ENCODE data around the gene RFX3.

The RFX3 gene

GRCh38 chr9:3181049-3181953 is 344.5 kb downstream of the RFX3 start:
- no peak overlapping the region for H3K4me3 ChIP-seq (ENCODE audit: insufficient read depth, low read length, poor library complexity, severe bottlenecking)
- no peak overlapping the region for H3K9ac ChIP-seq (ENCODE audit: low read length)
- H3K27me3 ChIP-seq (ENCODE audit: low read length), result no peaks in the 10 kb centered on the region

DNA sequence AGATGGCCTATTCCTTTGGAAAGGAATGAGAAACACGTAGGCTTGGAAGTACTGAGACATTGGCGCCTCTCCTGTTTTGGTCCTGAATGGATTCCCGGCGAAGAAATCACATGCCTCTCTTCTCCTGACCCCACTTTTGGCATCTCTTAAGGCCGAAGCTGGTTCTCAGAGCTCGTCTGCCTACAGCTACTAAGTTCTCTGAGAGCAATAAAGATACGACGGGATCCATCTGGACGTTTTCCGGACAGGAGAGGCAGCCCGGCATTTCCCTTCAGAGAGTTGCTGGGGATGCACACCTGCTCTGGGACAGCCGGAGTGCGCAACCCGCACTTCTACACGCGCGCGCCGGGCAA is 345.1 kb downstream of the RFX3 start:
- no peak for TF ChIP-seq EZH2phosphoT487 (conservative IDR thresholded peaks at IDR 0.05; ENCODE audit: low read length)
- TF ChIP-seq, protein P1, sequence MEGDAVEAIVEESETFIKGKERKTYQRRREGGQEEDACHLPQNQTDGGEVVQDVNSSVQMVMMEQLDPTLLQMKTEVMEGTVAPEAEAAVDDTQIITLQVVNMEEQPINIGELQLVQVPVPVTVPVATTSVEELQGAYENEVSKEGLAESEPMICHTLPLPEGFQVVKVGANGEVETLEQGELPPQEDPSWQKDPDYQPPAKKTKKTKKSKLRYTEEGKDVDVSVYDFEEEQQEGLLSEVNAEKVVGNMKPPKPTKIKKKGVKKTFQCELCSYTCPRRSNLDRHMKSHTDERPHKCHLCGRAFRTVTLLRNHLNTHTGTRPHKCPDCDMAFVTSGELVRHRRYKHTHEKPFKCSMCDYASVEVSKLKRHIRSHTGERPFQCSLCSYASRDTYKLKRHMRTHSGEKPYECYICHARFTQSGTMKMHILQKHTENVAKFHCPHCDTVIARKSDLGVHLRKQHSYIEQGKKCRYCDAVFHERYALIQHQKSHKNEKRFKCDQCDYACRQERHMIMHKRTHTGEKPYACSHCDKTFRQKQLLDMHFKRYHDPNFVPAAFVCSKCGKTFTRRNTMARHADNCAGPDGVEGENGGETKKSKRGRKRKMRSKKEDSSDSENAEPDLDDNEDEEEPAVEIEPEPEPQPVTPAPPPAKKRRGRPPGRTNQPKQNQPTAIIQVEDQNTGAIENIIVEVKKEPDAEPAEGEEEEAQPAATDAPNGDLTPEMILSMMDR (IDR thresholded peaks at IDR 0.05; ENCODE audit: insufficient read depth, low read length, poor library complexity, severe bottlenecking), result no peak
- no peaks in the 10 kb centered on the region for H3K9me2 ChIP-seq (replicated peaks; ENCODE audit: insufficient read depth, low read length)
- no peaks in the 10 kb centered on the region for H3K36me3 ChIP-seq (ENCODE audit: low read length)
- H3F3A ChIP-seq (ENCODE audit: insufficient read depth), result no peaks in the 10 kb centered on the region
- no peak overlapping the region for H3K9ac ChIP-seq (ENCODE audit: low read length)
- no peaks in the 10 kb centered on the region for H3K9me3 ChIP-seq (ENCODE audit: insufficient read depth, low read length)
- H3K27me3 ChIP-seq (ENCODE audit: low read length), result no peaks in the 10 kb centered on the region
- no peak overlapping the region for H3K27ac ChIP-seq (ENCODE audit: low read depth, low read length)
- H4K20me1 ChIP-seq (ENCODE audit: low read depth, low read length), result no peaks in the 10 kb centered on the region
- no peak overlapping the region for H3K4me2 ChIP-seq (ENCODE audit: low read depth, low read length, poor library complexity, severe bottlenecking)
- no peak overlapping the region for H3K4me3 ChIP-seq (ENCODE audit: insufficient read depth, low read length, poor library complexity, severe bottlenecking)
- H2AFZ ChIP-seq (ENCODE audit: low read depth, low read length, severe bottlenecking), result no peak overlapping the region
- H3K79me2 ChIP-seq (ENCODE audit: insufficient read depth, low read length), result no peaks in the 10 kb centered on the region

More at GRCh38 chr9:3181049-3181953, 344.5 kb downstream of the RFX3 start:
- Histone ChIP-seq H2AFZ (ENCODE audit: low read depth, low read length, severe bottlenecking) (no peak overlapping the region), H3K79me2 (ENCODE audit: insufficient read depth, low read length) (no peaks in the 10 kb centered on the region), H4K20me1 (ENCODE audit: low read depth, low read length) (no peaks in the 10 kb centered on the region), H3K27ac (ENCODE audit: low read depth, low read length) (no peak overlapping the region), H3F3A (ENCODE audit: insufficient read depth) (no peaks in the 10 kb centered on the region), H3K9me3 (ENCODE audit: insufficient read depth, low read length) (no peaks in the 10 kb centered on the region), H3K4me2 (ENCODE audit: low read depth, low read length, poor library complexity, severe bottlenecking) (no peak overlapping the region), H3K9me2 (replicated peaks; ENCODE audit: insufficient read depth, low read length) (no peaks in the 10 kb centered on the region), H3K36me3 (ENCODE audit: low read length) (no peaks in the 10 kb centered on the region)
- no peak for TF ChIP-seq EZH2phosphoT487 (conservative IDR thresholded peaks at IDR 0.05; ENCODE audit: low read length)
- TF ChIP-seq, protein P1 (IDR thresholded peaks at IDR 0.05; ENCODE audit: insufficient read depth, low read length, poor library complexity, severe bottlenecking), result no peak

GRCh38 chr9:3179711-3180110 is 346.1 kb downstream of the RFX3 start:
- Histone ChIP-seq H4K20me1 (ENCODE audit: low read depth, low read length) (no peaks in the 10 kb centered on the region), H3K27ac (ENCODE audit: low read depth, low read length) (no peak overlapping the region), H3K4me3 (ENCODE audit: insufficient read depth, low read length, poor library complexity, severe bottlenecking) (no peak overlapping the region), H3K9me2 (replicated peaks; ENCODE audit: insufficient read depth, low read length) (no peaks in the 10 kb centered on the region), H3K9ac (ENCODE audit: low read length) (no peak overlapping the region), H3K9me3 (ENCODE audit: insufficient read depth, low read length) (no peaks in the 10 kb centered on the region), H2AFZ (ENCODE audit: low read depth, low read length, severe bottlenecking) (no peak overlapping the region), H3K4me2 (ENCODE audit: low read depth, low read length, poor library complexity, severe bottlenecking) (no peak overlapping the region), H3K36me3 (ENCODE audit: low read length) (no peaks in the 10 kb centered on the region), H3F3A (ENCODE audit: insufficient read depth) (no peaks in the 10 kb centered on the region), H3K27me3 (ENCODE audit: low read length) (no peaks in the 10 kb centered on the region), H3K79me2 (ENCODE audit: insufficient read depth, low read length) (no peaks in the 10 kb centered on the region)
- no peak for TF ChIP-seq EZH2phosphoT487 (conservative IDR thresholded peaks at IDR 0.05; ENCODE audit: low read length)
- TF ChIP-seq, protein P1 (IDR thresholded peaks at IDR 0.05; ENCODE audit: insufficient read depth, low read length, poor library complexity, severe bottlenecking), result no peak

Data from SU-DHL-6 (cell line).